Tibial nerve (tissue), 4 donors: ENCODE results near the gene MITF. TPM values are rescaled to one million over a fixed set of nuclear protein-coding genes. Genes with fewer than 3 reads are reported as not detected.

Source experiments
- DNase-seq, 2 donors: peaks; one replicate each; pipeline ENCODE4 v3.0.0-alpha.2; 2019; ENCODE audit warnings: low spot score in 2 of 2
- H3K27ac ChIP-seq, 4 donors: fragments of 200-600 bp; sonication (generic) in 3 of 4; one replicate each; pipeline ENCODE4 v1.5.1; 2017 to 2019; ENCODE audit warnings: mild to moderate bottlenecking in 1 of 4
- H3K27me3 ChIP-seq, 2 donors: fragments of 200-600 bp; sonication (generic) in 1 of 2; one replicate each; pipeline versions ENCODE4 v1.5.1 to v1.6.0; 2017 to 2019
- H3K36me3 ChIP-seq, 3 donors: fragments of 200-600 bp; sonication (generic); one replicate each; pipeline ENCODE4 v1.5.1; 2018 to 2019
- H3K4me1 ChIP-seq, 4 donors: fragments of 200-600 bp; sonication (generic) in 3 of 4; one replicate each; pipeline ENCODE4 v1.5.1; 2017 to 2019
- H3K4me3 ChIP-seq, 4 donors: fragments of 200-600 bp; sonication (generic) in 3 of 4; one replicate each; pipeline ENCODE4 v1.5.1; 2017 to 2019; ENCODE audit warnings: mild to moderate bottlenecking in 1 of 4, moderate library complexity in 1 of 4
- H3K9me3 ChIP-seq, 4 donors: fragments of 200-600 bp; sonication (generic) in 3 of 4; one replicate each; pipeline ENCODE4 v1.5.1; 2017 to 2019
- CTCF ChIP-seq, 5 experiments: fragments of 200-600 bp in 3 of 5; fragments of 450-650 bp in 2 of 5; sonication (generic) in 3 of 5; IDR thresholded peaks; one replicate each; pipeline ENCODE4 v1.5.1; 2016 to 2019; ENCODE audit warnings: antibody characterized with exemption in 5 of 5, mild to moderate bottlenecking in 3 of 5, moderate library complexity in 2 of 5
- EP300 ChIP-seq, 2 donors: sonication (generic); formaldehyde crosslinking; IDR thresholded peaks; one replicate each; pipeline ENCODE4 v1.6.1; 2017; ENCODE audit warnings: antibody characterized with exemption in 2 of 2, mild to moderate bottlenecking in 1 of 2
- POLR2A ChIP-seq, 2 donors: fragments of 450-650 bp; IDR thresholded peaks; one replicate each; pipeline ENCODE4 v1.6.1; 2017; ENCODE audit warnings: antibody characterized with exemption in 2 of 2, mild to moderate bottlenecking in 2 of 2, moderate library complexity in 2 of 2
- WGBS, 2 donors: methylation state at CpG; one replicate each; pipeline ENCODE4 v1.1.5; 2018; 5-methylcytosine and 5-hydroxymethylcytosine counted together
- total RNA-seq, 4 donors: library from RNA; depleted of rRNA; stranded (reverse); fragments of >200 nt; gene quantifications; one replicate each; pipeline ENCODE4 v1.1.0, GENCODE V29; 2016

The MITF gene
- total RNA-seq, 4 donors from 2014 or later: 10.3 to 26.9 (median 15.5) TPM

- WGBS, 2 donors: 93 to 95% methylated on average over 3 of the region's 3 CpGs
- no peaks in the 10 kb centered on the region for H3K27me3 ChIP-seq
- H3K4me1 ChIP-seq: peaks cover 0 to 22% (median 3%) of the 10 kb centered on the region in 4 donors
- H3K36me3 ChIP-seq: peaks cover 0 to 12% (median 0%) of the 10 kb centered on the region in 3 donors
- H3K9me3 ChIP-seq: no peaks in the 10 kb centered on the region
- H3K4me3 ChIP-seq: no peak overlapping the region
- no peak for DNase-seq
- H3K27ac ChIP-seq: no peak overlapping the region
- TF ChIP-seq EP300 (IDR thresholded peaks at IDR 0.05): no peak
- TF ChIP-seq CTCF (IDR thresholded peaks at IDR 0.05): no peak
- no peak for TF ChIP-seq POLR2A (IDR thresholded peaks at IDR 0.05)
Observed at GRCh38 chr3:69941037-69941436, 201.8 kb downstream of the MITF start.

- no peaks in the 10 kb centered on the region for H3K27me3 ChIP-seq
- no peaks in the 10 kb centered on the region for H3K9me3 ChIP-seq
- H3K4me1 ChIP-seq: peaks cover 0 to 25% (median 3%) of the 10 kb centered on the region in 4 donors
- TF ChIP-seq CTCF (IDR thresholded peaks at IDR 0.05) (no peak), EP300 (IDR thresholded peaks at IDR 0.05) (no peak), POLR2A (IDR thresholded peaks at IDR 0.05) (no peak)
- 89 to 94% methylated on average over 3 of the region's 3 CpGs for WGBS, 2 donors
- no peak overlapping the region for H3K4me3 ChIP-seq
- DNase-seq: no peak
- H3K36me3 ChIP-seq: peaks cover 0 to 12% (median 0%) of the 10 kb centered on the region in 3 donors
- no peak overlapping the region for H3K27ac ChIP-seq
Observed at GRCh38 chr3:69941439-69942176, 202.3 kb downstream of the MITF start.

GRCh38 chr3:69944931-69945493, 205.7 kb downstream of the MITF start:
- peaks cover 0 to 34% (median 3%) of the 10 kb centered on the region in 4 donors for H3K4me1 ChIP-seq
- H3K27ac ChIP-seq: peak overlapping the region in 2 of 4 donors; percentile 38 to 65
- H3K9me3 ChIP-seq: no peaks in the 10 kb centered on the region
- H3K4me3 ChIP-seq: no peak overlapping the region
- H3K27me3 ChIP-seq: no peaks in the 10 kb centered on the region
- TF ChIP-seq EP300 (IDR thresholded peaks at IDR 0.05): no peak
- no peak for TF ChIP-seq CTCF (IDR thresholded peaks at IDR 0.05)
- TF ChIP-seq POLR2A (IDR thresholded peaks at IDR 0.05): no peak
- 36 to 43% methylated on average over 3 of the region's 3 CpGs for WGBS, 2 donors
- H3K36me3 ChIP-seq: peaks cover 0 to 10% (median 0%) of the 10 kb centered on the region in 3 donors
- no peak for DNase-seq

- 6 to 8% methylated on average over 4 of the region's 4 CpGs for WGBS, 2 donors
- Histone ChIP-seq H3K4me1 (peaks cover 0 to 34% (median 3%) of the 10 kb centered on the region in 4 donors), H3K4me3 (no peak overlapping the region), H3K27ac (peak overlapping the region in 1 of 4 donors; percentile 3), H3K36me3 (peaks cover 0 to 4% (median 0%) of the 10 kb centered on the region in 3 donors), H3K27me3 (no peaks in the 10 kb centered on the region), H3K9me3 (no peaks in the 10 kb centered on the region)
- no peak for DNase-seq
- TF ChIP-seq CTCF (IDR thresholded peaks at IDR 0.05): peak; percentile 36 to 67 (median 55)
- no peak for TF ChIP-seq EP300 (IDR thresholded peaks at IDR 0.05)
- TF ChIP-seq POLR2A (IDR thresholded peaks at IDR 0.05): no peak
Observed at GRCh38 chr3:69948246-69948862, 209.1 kb downstream of the MITF start.

GRCh38 chr3:69951616-69952015, 212.4 kb downstream of the MITF start:
- H3K4me3 ChIP-seq: no peak overlapping the region
- peaks cover 0 to 4% (median 0%) of the 10 kb centered on the region in 3 donors for H3K36me3 ChIP-seq
- H3K4me1 ChIP-seq: peaks cover 0 to 9% (median 0%) of the 10 kb centered on the region in 4 donors
- H3K27ac ChIP-seq: no peak overlapping the region
- TF ChIP-seq EP300 (IDR thresholded peaks at IDR 0.05) (no peak), POLR2A (IDR thresholded peaks at IDR 0.05) (no peak), CTCF (IDR thresholded peaks at IDR 0.05) (no peak)
- no peaks in the 10 kb centered on the region for H3K27me3 ChIP-seq
- no peaks in the 10 kb centered on the region for H3K9me3 ChIP-seq
- no peak for DNase-seq
- WGBS, 2 donors: 84 to 87% methylated on average over 3 of the region's 3 CpGs
